Endothelial cell (in vitro differentiated cells): ENCODE measurements around the gene TNFRSF19. TPM values are rescaled to one million over a fixed set of nuclear protein-coding genes. Genes with fewer than 3 reads are reported as not detected.

Experiments
- DNase-seq: peaks from one replicate; pipeline ENCODE4 v3.0.0; 2021; ENCODE audit warnings: low spot score
- H3K27ac Mint-ChIP-seq: one replicate; pipeline ENCODE4 v1.8.0; 2021; ENCODE audit warnings: mixed read lengths, inconsistent platforms; ENCODE audit not compliant: unreplicated experiment
- H3K27me3 Mint-ChIP-seq: one replicate; pipeline ENCODE4 v1.8.0; 2021; ENCODE audit warnings: mild to moderate bottlenecking, moderate library complexity, mixed read lengths, inconsistent platforms; ENCODE audit not compliant: unreplicated experiment
- H3K36me3 Mint-ChIP-seq: one replicate; pipeline ENCODE4 v1.8.0; 2021; ENCODE audit warnings: mild to moderate bottlenecking, low read depth, mixed read lengths, inconsistent platforms; ENCODE audit not compliant: unreplicated experiment
- H3K4me1 Mint-ChIP-seq: one replicate; pipeline ENCODE4 v1.8.0; 2021; ENCODE audit warnings: mild to moderate bottlenecking, mixed read lengths, inconsistent platforms; ENCODE audit not compliant: unreplicated experiment
- H3K4me3 Mint-ChIP-seq: one replicate; pipeline ENCODE4 v1.8.0; 2021; ENCODE audit warnings: mild to moderate bottlenecking, mixed read lengths, inconsistent platforms; ENCODE audit not compliant: unreplicated experiment
- H3K9me3 Mint-ChIP-seq: one replicate; pipeline ENCODE4 v1.8.0; 2021; ENCODE audit warnings: mixed read lengths, inconsistent platforms; ENCODE audit not compliant: unreplicated experiment
- CTCF ChIP-seq: fragments of 200-600 bp; sonication (generic); IDR thresholded peaks from one replicate; pipeline ENCODE4 v1.5.0; 2021; ENCODE audit warnings: antibody characterized with exemption; ENCODE audit not compliant: unreplicated experiment
- total RNA-seq: library from RNA; stranded (reverse); fragmentation: NEBNext Ultra II Directional; extraction: Animal tissue kit (Norgen Biotek cat#: 25700); gene quantifications from one replicate; pipeline ENCODE4 v1.2.1, GENCODE V29; 2021; ENCODE audit not compliant: unreplicated experiment

The TNFRSF19 gene
- total RNA-seq, 1 donor from 2014 or later = 8.8 TPM

- H3K4me1 Mint-ChIP-seq = peaks cover 4% of the 10 kb centered on the region
- no peak for TF ChIP-seq CTCF
- no peaks in the 10 kb centered on the region for H3K36me3 Mint-ChIP-seq
- no peak for DNase-seq
- H3K9me3 Mint-ChIP-seq = no peaks in the 10 kb centered on the region
- H3K27ac Mint-ChIP-seq = no peak overlapping the region
- no peaks in the 10 kb centered on the region for H3K27me3 Mint-ChIP-seq
- H3K4me3 Mint-ChIP-seq = no peak overlapping the region
These were observed 73.9 kb downstream of the TNFRSF19 start for GRCh38 chr13:23644126-23644419.

- no peak for TF ChIP-seq CTCF
- no peak overlapping the region for H3K27ac Mint-ChIP-seq
- no peak for DNase-seq
- H3K4me3 Mint-ChIP-seq = no peak overlapping the region
- no peaks in the 10 kb centered on the region for H3K9me3 Mint-ChIP-seq
- H3K4me1 Mint-ChIP-seq = peaks cover 4% of the 10 kb centered on the region
- H3K27me3 Mint-ChIP-seq = no peaks in the 10 kb centered on the region
- no peaks in the 10 kb centered on the region for H3K36me3 Mint-ChIP-seq
These were observed 74.4 kb downstream of the TNFRSF19 start for GRCh38 chr13:23644527-23645138.

- TF ChIP-seq CTCF = no peak
- H3K4me3 Mint-ChIP-seq = no peak overlapping the region
- no peaks in the 10 kb centered on the region for H3K27me3 Mint-ChIP-seq
- no peak overlapping the region for H3K27ac Mint-ChIP-seq
- DNase-seq = no peak
- H3K36me3 Mint-ChIP-seq = no peaks in the 10 kb centered on the region
- no peaks in the 10 kb centered on the region for H3K9me3 Mint-ChIP-seq
- H3K4me1 Mint-ChIP-seq = peaks cover 4% of the 10 kb centered on the region
These were observed 75.6 kb downstream of the TNFRSF19 start for GRCh38 chr13:23645851-23646250.

- Mint-ChIP-seq H3K36me3 (no peaks in the 10 kb centered on the region), H3K4me1 (peaks cover 31% of the 10 kb centered on the region), H3K4me3 (no peak overlapping the region), H3K27ac (no peak overlapping the region), H3K9me3 (no peaks in the 10 kb centered on the region), H3K27me3 (no peaks in the 10 kb centered on the region)
- TF ChIP-seq CTCF = no peak
- DNase-seq = no peak
These were observed 81.2 kb downstream of the TNFRSF19 start for GRCh38 chr13:23651439-23651838.

- no peak for TF ChIP-seq CTCF
- DNase-seq = no peak
- Mint-ChIP-seq H3K27ac (no peak overlapping the region), H3K36me3 (no peaks in the 10 kb centered on the region), H3K27me3 (no peaks in the 10 kb centered on the region), H3K4me1 (peaks cover 35% of the 10 kb centered on the region), H3K4me3 (no peak overlapping the region), H3K9me3 (no peaks in the 10 kb centered on the region)
These were observed 81.7 kb downstream of the TNFRSF19 start for GRCh38 chr13:23651887-23652286.
